IPS-NIHi11 (cell line): Measurements from ENCODE around the gene MAGI2.

ENCODE experiments used
- DNase-seq: peaks from one replicate; pipeline ENCODE4 v3.0.0; 2012; ENCODE audit warnings: mixed read lengths, low spot score

Gene MAGI2

DNA sequence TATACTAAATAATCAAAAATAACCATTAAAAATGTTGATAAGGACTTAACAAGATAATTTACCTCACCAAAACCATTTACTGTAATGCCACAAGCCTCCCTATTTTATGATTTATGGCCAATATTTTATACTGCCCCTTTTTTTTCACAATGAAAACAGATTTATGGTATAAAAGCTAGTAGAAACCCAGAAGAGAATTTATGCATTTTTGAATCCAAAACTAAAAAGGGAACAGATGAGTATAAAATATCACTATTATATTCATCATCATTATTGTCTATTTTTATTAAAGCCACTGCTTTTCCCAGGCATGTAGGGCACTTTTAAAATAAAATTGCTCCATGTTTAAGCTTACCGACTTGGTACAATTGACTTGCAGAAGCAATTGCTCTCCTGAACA lies 1229.9 kb downstream of the MAGI2 start:
- no peak for DNase-seq

- no peak for DNase-seq
Measured at GRCh38 chr7:78222001-78222751, 1231.3 kb downstream of the MAGI2 start.

DNA sequence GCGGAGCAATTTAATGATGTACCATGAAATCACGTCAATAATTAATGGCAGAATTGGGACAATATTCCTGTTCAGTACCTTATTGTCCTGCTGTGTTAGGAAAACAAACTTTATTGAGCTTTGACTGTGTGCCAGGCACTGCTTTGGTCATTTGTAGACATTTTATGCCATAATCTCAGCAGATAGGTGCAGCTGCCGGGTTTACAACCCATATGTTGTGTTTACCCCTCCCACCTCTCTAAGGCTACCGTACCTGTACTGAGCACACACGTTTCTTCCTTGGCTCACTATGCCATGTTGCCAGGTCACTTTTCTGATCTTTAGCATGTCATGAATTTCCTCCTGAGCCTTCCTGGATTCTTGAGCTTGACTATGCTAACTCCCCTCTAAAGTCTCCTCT lies 1232.7 kb downstream of the MAGI2 start:
- DNase-seq: no peak

DNA sequence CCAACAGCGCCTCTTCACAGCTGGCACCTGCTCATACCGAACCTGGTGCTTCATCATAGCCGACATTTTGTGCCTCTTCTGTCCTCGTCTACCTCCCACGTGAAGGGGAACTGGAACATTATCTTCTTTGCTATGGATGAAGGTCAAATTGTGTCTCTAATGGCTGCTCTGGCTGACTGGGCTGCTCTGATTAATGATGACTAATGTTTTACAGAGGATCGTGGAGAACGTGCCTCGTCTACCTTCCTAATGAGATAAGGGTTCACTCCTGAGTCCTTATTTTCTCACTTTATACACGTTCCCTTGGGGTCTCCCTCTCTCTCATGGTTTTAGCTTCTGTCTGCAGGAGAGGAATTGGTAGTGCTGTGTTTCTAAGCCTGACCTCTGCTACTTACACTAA lies 1234.6 kb downstream of the MAGI2 start:
- DNase-seq: no peak

DNA sequence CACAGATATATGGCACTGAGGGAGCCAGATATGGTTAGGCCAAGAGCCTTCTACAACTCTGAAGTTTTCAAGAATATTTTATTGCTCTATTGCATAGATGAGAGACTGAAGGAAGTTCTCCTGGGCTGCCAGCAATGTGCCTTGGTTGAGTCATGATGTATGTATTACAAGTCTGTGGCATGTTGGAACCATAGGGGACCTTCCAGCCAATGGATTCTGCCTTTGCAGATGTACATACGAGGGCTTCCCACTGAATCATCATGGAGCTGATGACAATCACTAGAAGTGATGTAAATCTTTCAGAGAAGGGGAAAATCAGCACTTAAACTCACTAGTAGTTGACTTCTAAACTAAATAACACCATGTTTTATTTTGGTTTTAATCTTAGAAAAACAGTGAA lies 1235.4 kb downstream of the MAGI2 start:
- no peak for DNase-seq

DNA sequence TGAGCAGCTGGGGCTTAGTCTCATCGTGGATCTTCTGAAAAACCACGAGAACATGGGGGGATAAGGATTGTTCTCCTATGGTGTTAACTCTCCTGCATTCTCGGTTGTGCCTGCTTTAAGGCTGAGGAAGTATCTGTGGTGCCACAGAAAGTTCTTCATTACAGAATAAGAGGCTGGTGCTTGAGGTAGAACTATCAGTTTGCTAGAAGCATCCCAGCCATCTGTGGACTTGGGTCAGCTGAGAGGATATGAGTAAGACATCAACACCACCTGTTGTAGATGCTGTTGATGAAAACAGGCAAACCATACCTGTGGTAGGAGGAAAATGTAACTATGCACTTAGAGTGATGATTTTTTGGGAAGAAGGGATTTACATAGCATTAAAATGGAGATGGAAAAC lies 1238.3 kb downstream of the MAGI2 start:
- DNase-seq: no peak

DNA sequence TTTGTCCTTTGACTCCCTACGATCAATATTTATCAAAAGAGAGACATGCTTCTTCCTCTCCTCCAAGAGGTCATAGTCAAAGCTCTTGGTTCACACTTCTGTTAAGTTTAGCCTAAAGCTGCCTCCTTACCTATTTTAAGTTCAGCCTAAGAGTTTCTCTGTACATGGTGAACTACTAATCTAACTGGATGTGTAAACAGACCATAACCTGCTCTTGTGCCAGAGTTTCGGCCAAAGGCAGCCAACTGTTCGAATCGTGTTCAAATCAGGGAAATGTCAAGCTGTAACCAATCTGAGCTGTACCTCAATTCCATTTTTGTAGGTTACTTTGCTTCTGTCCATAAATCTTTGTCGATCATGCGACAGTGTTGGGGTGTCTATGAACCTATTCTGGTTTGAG lies 1240.1 kb downstream of the MAGI2 start:
- no peak for DNase-seq

GRCh38 chr7:78212476-78213060 lies 1240.9 kb downstream of the MAGI2 start:
- DNase-seq: no peak

DNA sequence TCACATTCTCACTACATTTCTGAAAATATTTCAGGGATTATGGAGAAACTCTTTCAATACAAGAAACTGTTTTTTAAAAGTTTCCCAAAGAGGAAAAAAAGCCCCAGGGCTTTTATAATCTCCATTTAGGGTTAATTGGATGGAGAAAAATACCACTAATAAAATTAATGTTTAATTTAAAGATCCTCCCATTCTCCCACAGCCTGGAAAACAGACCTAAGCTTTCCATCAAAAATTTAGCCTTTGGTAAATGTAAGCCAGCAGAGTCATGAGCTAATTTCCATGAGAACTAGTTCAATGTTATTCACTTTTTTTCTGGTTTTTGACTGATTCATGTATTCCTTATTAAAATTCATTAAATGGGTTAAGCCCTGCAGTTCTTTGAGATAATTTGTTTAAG lies 1246.2 kb downstream of the MAGI2 start:
- DNase-seq: no peak

DNA sequence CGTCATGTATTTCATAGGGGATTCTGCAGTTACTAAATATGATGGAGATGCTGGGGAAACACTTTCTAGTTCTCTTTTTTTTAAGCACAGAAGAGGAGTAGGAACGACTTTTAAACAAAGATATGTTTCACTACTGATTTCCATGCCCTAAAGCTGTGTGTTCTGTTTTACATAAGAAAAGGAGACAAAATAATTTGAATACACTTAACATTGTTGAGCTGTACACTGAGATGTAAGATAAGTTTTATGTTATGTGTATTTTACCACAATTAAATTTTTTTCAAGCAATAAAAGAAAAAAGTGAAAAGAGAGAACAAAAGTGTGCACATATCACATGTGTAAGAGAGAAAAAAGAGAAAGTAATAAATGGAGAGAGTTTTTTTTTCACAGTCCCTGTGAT lies 1246.7 kb downstream of the MAGI2 start:
- DNase-seq: no peak

GRCh38 chr7:78203042-78203720 lies 1250.3 kb downstream of the MAGI2 start:
- DNase-seq: no peak

- DNase-seq: no peak
Measured at GRCh38 chr7:78198756-78199155, 1254.7 kb downstream of the MAGI2 start.

- DNase-seq: no peak
Measured at GRCh38 chr7:78197447-78197846, 1256.0 kb downstream of the MAGI2 start.

DNA sequence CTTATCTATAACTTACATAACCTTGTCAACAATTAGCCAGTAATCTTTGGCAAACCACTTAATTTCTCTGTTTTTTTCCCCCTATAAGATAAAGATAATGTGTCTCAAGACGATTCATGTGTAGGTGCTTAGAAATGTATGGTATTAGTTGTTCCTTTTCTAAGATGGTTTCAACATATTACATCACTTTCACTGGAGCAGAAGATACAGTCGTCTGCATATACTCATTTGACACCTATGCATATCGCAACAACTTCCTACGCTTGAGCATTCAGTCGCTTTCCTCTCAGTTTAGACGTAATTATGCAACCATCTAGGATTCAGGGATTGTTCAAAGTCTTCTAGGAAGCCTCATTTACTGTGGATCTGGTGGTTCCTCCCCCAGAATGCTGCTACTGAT lies 1258.2 kb downstream of the MAGI2 start:
- no peak for DNase-seq

- no peak for DNase-seq
Measured at GRCh38 chr7:78194611-78195010, 1258.9 kb downstream of the MAGI2 start.

- DNase-seq: no peak
Measured at GRCh38 chr7:78191475-78192079, 1261.9 kb downstream of the MAGI2 start.

GRCh38 chr7:78189762-78190161 lies 1263.7 kb downstream of the MAGI2 start:
- DNase-seq: no peak

DNA sequence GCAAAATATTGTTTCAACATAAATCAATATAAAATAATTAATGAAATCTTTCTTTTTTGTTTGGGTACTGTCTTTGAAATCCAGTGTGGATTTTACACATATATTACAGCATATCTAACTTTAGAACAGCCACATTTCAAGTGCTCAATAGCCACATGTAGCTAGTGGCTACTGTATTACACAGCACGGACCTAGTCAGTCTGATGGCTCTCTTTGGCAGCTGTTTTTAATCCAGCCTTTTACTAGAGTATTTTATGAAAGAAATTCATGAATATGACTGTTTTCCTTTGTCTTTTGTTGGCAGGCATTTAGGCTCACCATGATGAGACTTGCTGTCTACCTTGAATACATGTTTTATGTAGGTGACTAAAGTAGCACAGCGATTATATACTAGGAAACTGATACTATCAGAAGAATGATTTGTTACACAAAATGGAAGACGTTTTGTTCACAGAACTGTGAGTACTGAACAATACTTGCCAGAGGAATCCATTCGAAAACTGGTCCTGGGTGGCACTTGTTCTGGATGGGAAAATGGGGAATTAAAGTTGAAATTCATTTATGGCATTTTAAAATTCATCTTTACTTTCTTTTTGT lies 1268.2 kb downstream of the MAGI2 start:
- no peak for DNase-seq

DNA sequence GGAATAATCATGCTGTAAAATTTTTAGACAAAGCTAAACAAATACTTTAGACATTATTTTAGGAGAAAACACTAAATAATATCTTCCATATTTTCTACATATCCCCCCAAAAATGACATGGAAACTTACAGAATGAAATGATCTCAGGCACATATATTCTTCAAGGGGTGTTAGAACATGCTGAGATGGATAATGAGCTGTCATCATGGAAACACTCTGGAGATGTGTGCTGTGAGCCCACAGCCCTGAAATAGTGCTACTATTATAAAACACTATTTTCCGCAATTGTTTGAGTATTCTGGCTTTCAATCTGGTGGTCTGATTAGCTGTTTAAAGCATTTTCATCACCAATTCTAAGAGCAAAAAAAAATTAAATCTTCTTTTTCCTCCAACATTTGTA lies 1269.2 kb downstream of the MAGI2 start:
- DNase-seq: no peak

DNA sequence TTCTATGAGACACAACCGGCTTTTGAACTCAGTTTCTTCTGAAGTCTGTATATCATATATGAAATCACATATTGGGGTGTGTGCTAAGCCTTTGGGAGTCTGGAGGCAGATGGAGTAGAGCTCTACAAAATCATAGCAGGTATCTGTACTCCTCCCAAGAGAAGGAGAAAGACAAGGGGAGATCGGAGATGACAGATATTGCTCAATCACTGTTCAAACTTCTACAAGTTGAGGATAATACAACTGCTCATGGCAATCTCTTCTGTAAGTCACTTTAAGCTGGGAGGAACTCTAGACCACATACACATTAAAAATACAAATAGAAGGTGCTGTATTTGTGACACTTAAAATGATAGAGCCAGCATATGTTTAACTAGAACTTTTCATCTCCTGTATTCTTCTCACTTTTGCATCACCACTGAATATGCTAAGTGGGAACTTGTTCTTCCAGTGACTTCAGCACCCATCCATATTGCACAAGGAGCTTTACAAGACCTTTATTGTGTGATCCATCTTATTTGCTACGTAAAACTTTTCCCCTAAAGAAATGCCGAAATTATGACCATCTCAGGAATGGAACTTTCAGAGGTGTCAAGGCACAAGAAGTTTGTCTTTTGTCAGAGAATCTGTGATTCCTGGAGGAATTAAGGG lies 1273.5 kb downstream of the MAGI2 start:
- DNase-seq: no peak

- DNase-seq: no peak
Measured at GRCh38 chr7:78179211-78179610, 1274.3 kb downstream of the MAGI2 start.

- no peak for DNase-seq
Measured at GRCh38 chr7:78178319-78178718, 1275.1 kb downstream of the MAGI2 start.
